T-helper 22 cell (primary cell): ENCODE data around the gene CLCN1.
"Not testable (repeated sequence)": the region's sequence is repeated elsewhere in the genome, so short reads cannot be mapped to it uniquely, and the experiment has no call there.

Source experiments
- DNase-seq: peaks from one replicate; pipeline ENCODE4 v3.0.0-alpha.2; 2020; ENCODE audit warnings: low read depth

The CLCN1 gene

GRCh38 chr7:143315776-143316175, at the start of gene CLCN1:
Gene CLCN1, plus strand, starts transcription at chr7:143316111. Its CDS starts 102 bp downstream, at chr7:143316213.
- no peak for DNase-seq

- DNase-seq: no peak
These were observed 46.7 kb upstream of the CLCN1 start for GRCh38 chr7:143269251-143269650.

GRCh38 chr7:143271240-143271639, 44.7 kb upstream of the CLCN1 start:
- DNase-seq: no peak

- DNase-seq: no peak
These were observed 43.0 kb upstream of the CLCN1 start for GRCh38 chr7:143272871-143273270.

- no peak for DNase-seq
These were observed 36.5 kb upstream of the CLCN1 start for GRCh38 chr7:143279186-143280098.

GRCh38 chr7:143280160-143280559, 35.8 kb upstream of the CLCN1 start:
- DNase-seq: no peak

- no peak for DNase-seq
These were observed 35.3 kb upstream of the CLCN1 start for GRCh38 chr7:143280566-143280965.

GRCh38 chr7:143281529-143281928, 34.4 kb upstream of the CLCN1 start:
- DNase-seq: no peak

GRCh38 chr7:143282124-143282523, 33.8 kb upstream of the CLCN1 start:
- DNase-seq: no peak

- DNase-seq: no peak
These were observed 32.5 kb upstream of the CLCN1 start for GRCh38 chr7:143283381-143283780.

- DNase-seq: no peak
These were observed 31.1 kb upstream of the CLCN1 start, which contains the start of gene TMEM139 for GRCh38 chr7:143284591-143285469. Gene TMEM139, plus strand, starts transcription at chr7:143284958. Its CDS starts 1,000 bp downstream, at chr7:143285958.

GRCh38 chr7:143285470-143285778, 30.5 kb upstream of the CLCN1 start:
- DNase-seq: no peak

- DNase-seq: no peak
These were observed 29.9 kb upstream of the CLCN1 start for GRCh38 chr7:143285806-143286521.

GRCh38 chr7:143286522-143286890, 29.4 kb upstream of the CLCN1 start:
- no peak for DNase-seq

- DNase-seq: no peak
These were observed 28.5 kb upstream of the CLCN1 start for GRCh38 chr7:143287339-143287934.

- peak; percentile 99 for DNase-seq
These were observed 27.7 kb upstream of the CLCN1 start, which contains the start of gene CASP2 for GRCh38 chr7:143287935-143288826. Gene CASP2, plus strand, starts transcription at chr7:143288351. Its CDS starts 105 bp downstream, at chr7:143288456.

GRCh38 chr7:143288836-143289235, 27.1 kb upstream of the CLCN1 start:
- DNase-seq: no peak

GRCh38 chr7:143289421-143289820, 26.5 kb upstream of the CLCN1 start:
- DNase-seq: no peak

GRCh38 chr7:143289888-143290287, 26.0 kb upstream of the CLCN1 start:
- DNase-seq: not testable (repeated sequence)

- no peak for DNase-seq
These were observed 25.6 kb upstream of the CLCN1 start for GRCh38 chr7:143290293-143290692.

GRCh38 chr7:143292876-143293275, 23.0 kb upstream of the CLCN1 start:
- no peak for DNase-seq
